GM19043 (cell line): ENCODE data around the gene ASB6.
"Not testable (repeated sequence)": the region's sequence is repeated elsewhere in the genome, so short reads cannot be mapped to it uniquely, and the experiment has no call there.

ENCODE experiments used
- ATAC-seq: cut with Tn5 transposase; IDR thresholded peaks from one replicate; pipeline ENCODE4 v1.9.1; 2021; ENCODE audit warnings: low read depth; ENCODE audit not compliant: unreplicated experiment

Gene ASB6

GRCh38 chr9:129646252-129646651 lies 4.3 kb upstream of the ASB6 start:
- ATAC-seq, result no peak

GRCh38 chr9:129644902-129645301 lies 3.0 kb upstream of the ASB6 start:
- ATAC-seq, result no peak

- no peak for ATAC-seq
These were observed 2.4 kb upstream of the ASB6 start for GRCh38 chr9:129644365-129644764.

GRCh38 chr9:129643706-129644105 lies 1.8 kb upstream of the ASB6 start:
- ATAC-seq, result no peak

GRCh38 chr9:129640871-129641749 lies 841 bp downstream of the ASB6 start:
- ATAC-seq, result no peak

- ATAC-seq, result no peak
These were observed 1.7 kb downstream of the ASB6 start for GRCh38 chr9:129640086-129640870.

- ATAC-seq, result no peak
These were observed 2.2 kb downstream of the ASB6 start for GRCh38 chr9:129639756-129640085.

- ATAC-seq, result no peak
These were observed 2.8 kb downstream of the ASB6 start for GRCh38 chr9:129639034-129639630.

GRCh38 chr9:129637673-129638439 lies 4.1 kb downstream of the ASB6 start:
- no peak for ATAC-seq

GRCh38 chr9:129637102-129637501 lies 4.8 kb downstream of the ASB6 start:
- ATAC-seq, result no peak

GRCh38 chr9:129636343-129636742 lies 5.6 kb downstream of the ASB6 start:
- ATAC-seq, result not testable (repeated sequence)

GRCh38 chr9:129635099-129636065 lies 6.6 kb downstream of the ASB6 start:
- ATAC-seq, result no peak

- no peak for ATAC-seq
These were observed 8.1 kb downstream of the ASB6 start for GRCh38 chr9:129633848-129634247.

- no peak for ATAC-seq
These were observed 8.7 kb downstream of the ASB6 start for GRCh38 chr9:129633207-129633606.

GRCh38 chr9:129632460-129632859 lies 9.5 kb downstream of the ASB6 start:
- ATAC-seq, result no peak

- no peak for ATAC-seq
These were observed 10.2 kb downstream of the ASB6 start for GRCh38 chr9:129631674-129632129.

GRCh38 chr9:129630967-129631673 lies 10.8 kb downstream of the ASB6 start:
- ATAC-seq, result no peak

- ATAC-seq, result no peak
These were observed 12.6 kb downstream of the ASB6 start for GRCh38 chr9:129629251-129629820.
